ENCODE results near the gene MYRIP.

MYRIP gene

DNA sequence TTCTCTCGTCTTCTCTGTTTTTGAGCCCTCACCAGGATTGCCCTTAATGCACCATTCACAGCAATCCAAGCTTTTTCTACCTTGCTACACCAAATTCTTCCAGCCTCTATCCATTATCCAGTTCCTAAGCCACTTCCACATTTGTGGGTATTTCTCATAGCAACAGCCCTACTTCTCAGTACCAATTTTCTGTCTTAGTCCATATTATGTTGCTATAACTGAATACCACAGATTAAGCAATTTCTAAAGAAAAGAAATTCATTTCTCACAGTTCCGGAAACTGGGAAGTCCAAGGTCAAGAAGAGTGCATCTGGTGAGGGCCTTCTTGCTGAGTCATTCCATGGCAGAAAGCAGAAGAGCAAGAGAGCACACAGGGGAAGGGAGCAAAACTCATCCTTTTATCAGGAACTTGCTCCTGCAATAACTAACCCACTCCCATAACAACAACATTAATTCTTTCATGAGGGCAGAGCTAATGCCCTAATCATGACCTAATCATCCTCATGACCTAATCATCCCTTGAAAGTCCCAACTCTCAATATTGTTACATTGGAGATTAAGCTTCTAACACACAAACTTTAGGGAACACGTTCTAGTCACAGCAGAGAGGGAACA lies 490.4 kb downstream of the MYRIP start:
- peak; percentile 67 for DNase-seq

- no peak for DNase-seq
Observed at GRCh38 chr3:40302784-40303183, 493.4 kb downstream of the MYRIP start.

DNA sequence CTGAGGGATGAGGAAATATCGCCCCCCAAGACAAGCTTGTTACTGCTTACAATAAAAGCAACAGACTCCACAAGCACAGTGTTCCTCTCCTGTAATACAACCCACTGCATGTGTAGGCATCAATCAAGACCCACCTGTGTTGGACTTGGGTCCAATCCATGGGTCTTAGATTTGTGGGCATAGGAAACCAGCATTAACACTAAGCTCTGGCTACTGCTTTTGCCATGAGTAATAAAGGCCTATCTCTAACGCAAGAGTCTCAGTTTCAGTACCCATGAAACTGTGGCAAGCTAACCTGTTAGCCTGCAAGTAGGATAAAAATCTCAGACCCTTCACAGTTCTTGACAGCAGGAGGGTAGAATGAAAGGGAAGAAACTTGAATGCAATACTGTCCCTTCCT lies 494.9 kb downstream of the MYRIP start:
- DNase-seq: no peak

GRCh38 chr3:40306336-40306735 lies 496.9 kb downstream of the MYRIP start:
- DNase-seq: no peak

DNA sequence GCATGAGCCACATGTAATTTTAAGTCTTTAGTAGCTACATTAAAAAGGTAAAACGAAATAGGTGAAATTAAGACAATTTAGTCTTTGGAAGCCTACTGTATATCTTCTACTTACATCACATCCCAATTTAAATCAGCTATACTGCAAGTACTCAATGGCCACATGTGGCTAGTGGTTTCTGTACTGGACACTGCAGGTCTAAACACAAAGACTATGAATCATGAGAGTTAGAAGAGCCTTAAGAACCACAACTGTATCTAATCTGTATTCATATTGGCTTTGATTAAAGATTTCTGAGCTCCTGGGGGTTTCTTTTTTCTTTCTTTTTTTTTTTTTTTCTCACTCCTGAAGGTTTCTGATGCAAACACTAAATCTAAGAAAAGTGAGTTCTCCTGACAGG lies 497.8 kb downstream of the MYRIP start:
- DNase-seq: no peak

- no peak for DNase-seq
Observed at GRCh38 chr3:40308725-40309417, 499.5 kb downstream of the MYRIP start.

DNA sequence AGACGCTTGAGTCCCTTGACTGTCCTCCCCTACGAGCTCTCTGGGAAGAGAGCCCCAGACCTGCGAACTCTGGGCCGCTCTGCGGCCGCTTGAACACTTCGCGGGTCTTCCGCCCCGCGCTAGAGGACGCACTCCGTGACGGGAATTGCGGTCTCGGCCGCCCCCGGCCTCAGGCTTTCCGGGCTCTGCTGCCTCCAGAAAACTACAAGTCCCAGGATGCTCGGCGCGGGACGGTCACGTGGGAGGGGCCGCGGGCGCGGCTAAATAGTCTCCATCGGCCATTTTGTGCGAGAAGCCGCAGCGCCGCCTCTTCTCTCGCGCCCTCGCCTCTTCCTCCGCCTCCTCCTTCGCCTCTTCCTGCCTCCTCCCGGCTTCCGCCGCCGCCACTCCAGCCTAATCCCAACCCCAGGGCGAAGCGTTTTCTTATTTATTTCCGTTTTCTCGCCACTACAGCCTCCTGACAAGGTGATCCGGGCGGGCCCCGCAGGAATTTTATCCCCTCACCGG lies 500.1 kb downstream of the MYRIP start, which contains the start of gene EIF1B:
Gene EIF1B (plus strand): TSS at position 290 of the 507 bp plus-strand sequence. CDS start 235 bp downstream, outside the sequence.
- DNase-seq: peak; percentile 96
